ENCODE measurements around the gene UCN.
"Not testable (repeated sequence)": the region's sequence is repeated elsewhere in the genome, so short reads cannot be mapped to it uniquely, and the experiment has no call there.

Gene UCN

DNA sequence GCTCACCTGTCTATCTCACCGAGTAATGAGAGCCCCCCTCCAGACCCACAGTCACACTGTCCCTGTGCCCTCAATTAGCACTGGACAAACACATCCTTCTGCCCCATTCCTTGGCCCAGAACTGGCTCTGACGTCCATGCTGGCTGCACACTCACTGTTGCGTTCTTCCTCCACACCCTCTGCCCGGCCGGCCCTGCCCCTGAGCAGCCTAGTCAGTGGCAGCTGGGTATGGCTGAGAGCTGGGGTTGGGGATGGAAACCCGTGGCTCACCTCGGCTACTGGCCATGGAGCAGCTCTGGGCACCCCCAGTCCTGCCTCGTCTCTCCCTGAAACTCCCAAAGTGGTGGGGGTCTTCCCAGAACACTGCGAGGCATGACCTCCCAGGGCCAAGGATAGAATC, 6.5 kb upstream of the UCN start:
- no peak for DNase-seq (ENCODE audit: low read depth in 2 of 2)

DNA sequence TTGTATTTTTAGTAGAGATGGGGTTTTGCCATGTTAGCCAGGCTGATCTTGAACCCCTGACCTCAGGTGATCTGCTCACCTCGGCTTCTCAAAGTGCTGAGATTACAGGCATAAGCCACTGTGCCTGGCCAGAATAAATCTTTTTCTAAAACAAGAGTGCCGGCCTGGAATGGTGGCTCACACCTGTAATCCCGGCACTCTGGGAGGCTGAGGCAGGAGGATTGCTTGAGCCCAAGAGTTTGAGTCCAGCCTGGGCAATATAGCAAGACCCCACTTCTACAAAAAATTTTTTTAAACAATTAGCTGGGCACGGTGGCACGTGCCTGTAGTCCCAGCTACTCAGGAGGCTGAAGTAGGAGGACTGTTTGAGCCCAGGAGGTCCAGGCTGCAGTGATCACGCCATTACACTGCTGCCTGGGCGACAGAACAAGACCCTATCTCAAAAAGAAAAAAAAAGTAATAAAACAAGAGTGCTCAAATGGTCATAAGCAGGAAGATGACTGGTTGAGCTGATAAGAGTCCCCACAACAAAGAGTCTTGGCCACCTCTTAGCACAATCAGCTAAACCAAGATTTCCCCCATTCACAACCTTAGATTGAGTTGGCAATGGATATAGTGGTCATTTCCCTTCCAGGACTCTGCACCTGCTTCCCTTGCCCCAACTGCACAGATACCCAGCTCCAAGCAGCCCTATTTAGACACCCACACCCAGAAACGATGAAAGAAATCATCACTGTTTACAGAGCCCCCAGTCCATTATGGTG, 5.8 kb upstream of the UCN start:
- no peak for DNase-seq (ENCODE audit: low read depth in 2 of 2)

DNA sequence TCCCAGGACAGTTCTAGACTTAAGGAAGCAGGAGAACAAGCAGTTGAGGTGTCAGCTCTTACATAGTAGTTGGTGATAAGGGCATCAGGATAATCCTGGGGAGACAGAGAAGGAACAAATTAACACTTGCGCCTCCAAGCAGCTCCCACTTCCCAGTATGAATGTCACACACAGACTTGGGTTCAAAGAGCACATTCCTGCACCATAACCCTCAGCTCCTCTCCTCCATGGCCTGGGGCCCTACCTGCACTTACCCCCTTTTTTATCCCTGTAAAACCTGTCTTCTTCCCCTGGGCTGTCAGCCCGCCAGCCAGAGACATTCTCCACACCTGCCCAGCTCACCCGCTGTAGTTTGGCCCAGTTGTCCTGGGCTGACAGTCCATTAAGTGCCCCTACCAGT, 3.9 kb upstream of the UCN start:
- DNase-seq (ENCODE audit: low read depth in 2 of 2) = no peak

DNA sequence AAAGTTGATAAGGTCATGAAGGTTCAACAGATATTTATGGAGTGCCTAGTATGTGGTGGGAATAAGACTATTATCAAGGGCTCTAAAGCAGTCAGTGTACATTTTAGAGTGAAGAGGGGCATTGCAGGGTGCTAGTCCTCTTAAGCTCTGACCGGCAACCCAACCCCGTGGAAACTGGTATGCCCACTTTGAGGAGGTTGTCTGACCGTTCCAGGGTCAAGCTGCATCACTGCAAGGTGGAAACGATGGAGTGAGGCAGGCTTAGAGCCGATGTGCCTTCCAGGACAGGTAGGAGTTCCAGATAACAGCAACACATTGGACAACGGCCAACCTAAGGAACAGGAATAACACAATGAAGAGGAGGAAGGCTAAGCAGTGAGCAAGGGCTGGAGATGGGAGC, 1.4 kb upstream of the UCN start:
- DNase-seq (ENCODE audit: low read depth in 2 of 2) = no peak

DNA sequence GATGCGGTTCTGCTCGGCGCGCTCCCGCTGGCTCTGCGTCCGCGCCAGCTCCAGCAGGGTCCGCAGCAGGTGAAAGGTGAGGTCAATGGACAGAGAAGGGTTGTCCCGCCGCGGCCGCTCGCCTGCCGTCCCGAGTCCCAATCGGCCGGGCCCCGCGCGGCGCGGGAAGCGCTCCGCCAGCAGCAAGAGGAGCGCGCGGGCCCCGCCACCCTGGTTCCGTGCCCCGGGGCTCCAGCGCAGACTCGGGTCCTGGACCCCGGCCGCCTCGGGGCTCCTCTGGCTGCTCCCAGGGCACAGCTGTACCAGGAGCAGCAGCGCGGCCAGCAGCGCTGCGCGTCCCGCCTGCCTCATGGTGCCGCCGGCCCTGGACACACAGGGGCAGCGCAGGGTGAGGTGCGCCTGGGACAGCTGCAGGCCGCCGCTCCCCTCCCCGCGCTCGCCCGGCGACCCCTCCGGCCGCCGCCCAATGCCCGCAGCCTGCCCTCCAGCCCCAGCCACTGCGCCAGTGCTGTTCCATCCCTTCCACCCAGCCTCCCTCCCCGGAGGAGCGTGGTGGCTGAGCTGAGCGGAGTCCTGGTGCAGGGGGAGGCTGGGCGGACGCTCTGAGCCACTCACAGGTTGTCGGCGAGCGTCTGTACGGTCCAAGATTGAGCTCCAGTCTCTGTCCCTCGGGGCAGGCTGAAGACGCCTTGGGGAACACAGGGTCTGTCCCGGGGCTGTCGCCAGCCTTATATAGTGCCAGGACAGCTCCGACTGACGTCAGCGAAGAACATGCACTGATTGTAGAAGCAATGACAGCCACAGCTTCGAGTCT, 493 bp downstream of the UCN start:
- no peak for DNase-seq (ENCODE audit: low read depth in 2 of 2)

DNA sequence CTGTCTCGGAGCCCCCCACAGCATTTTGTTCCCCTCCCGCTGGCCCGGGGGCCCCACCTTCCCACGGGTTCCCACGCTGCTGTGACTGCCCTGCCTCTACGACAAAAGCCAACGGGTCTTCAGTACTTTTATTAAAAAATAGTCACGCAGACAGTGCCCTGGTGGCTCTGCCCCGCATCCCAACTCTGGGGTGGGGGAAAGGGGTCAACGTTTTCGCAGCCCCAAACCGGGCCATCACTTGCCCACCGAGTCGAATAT, 1.0 kb downstream of the UCN start:
- no peak for DNase-seq (ENCODE audit: low read depth in 2 of 2)

DNA sequence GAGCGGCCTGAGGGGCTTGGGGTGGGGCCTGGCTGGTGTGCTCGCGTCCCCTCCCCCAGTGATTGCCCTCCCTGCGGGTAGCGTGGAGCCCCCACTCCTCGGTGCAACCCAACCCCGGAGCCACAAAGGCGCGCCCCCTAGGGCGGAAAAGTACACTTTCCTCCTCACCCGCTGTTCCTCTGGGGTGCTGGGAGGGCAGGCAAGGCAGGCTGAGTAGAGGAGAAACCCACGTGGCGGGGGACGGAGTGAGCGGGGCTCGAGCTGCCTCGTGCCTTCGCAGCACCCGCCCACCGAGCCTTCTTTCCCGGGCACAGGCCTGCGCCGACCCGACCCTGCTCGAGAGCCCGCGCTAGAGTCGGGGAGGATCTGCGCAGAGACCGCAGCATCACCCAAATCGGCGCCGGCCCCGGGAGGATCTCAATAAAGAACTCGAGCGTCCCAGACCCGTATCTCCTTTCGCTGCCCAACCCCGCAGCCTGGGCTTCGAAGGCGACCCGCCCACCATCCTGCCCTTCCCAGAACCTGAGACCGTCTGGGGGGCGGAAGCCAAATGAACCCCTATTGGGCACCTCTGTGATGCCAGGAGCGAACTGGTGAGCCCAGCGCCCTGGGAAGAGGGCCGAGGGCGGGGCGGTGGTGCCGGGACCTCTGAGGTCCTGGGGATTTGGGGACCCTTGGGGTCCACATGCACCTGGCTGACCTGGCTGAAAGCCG, 1.5 kb downstream of the UCN start:
- no peak for DNase-seq (ENCODE audit: low read depth in 2 of 2)

DNA sequence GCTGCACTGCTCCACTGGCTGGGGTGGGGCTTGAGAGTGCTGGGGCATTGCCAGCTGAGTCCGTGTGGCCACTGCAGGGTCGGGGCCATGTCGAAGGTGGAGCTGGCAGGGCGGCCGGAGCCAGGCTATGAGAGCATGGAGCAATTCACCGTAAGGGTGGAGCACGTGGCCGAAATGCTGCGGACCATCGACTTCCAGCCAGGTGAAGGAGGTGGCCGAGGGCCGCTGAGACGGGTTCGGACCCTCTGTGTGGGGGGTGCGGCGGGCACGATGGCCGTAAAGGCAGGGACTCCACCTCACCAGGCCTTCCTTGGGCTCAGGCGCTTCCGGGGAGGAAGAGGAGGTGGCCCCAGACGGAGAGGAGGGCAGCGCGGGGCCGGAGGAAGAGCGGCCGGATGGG, 2.1 kb downstream of the UCN start:
- DNase-seq (ENCODE audit: low read depth in 2 of 2) = no peak

DNA sequence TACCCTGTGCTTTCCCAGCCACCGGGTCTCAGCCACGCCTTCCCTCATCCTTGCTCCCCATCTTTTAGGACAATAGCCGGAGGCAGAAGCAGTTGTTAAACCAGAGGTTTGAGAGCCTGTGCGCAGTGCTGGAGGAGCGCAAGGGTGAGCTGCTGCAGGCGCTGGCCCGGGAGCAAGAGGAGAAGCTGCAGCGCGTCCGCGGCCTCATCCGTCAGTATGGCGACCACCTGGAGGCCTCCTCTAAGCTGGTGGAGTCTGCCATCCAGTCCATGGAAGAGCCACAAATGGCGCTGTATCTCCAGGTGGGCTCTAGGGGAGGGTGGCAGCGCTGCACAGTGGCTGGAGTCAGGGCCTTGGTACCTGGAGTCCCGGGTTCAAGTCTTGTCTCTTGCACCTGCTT, 2.7 kb downstream of the UCN start:
- DNase-seq (ENCODE audit: low read depth in 2 of 2) = no peak

DNA sequence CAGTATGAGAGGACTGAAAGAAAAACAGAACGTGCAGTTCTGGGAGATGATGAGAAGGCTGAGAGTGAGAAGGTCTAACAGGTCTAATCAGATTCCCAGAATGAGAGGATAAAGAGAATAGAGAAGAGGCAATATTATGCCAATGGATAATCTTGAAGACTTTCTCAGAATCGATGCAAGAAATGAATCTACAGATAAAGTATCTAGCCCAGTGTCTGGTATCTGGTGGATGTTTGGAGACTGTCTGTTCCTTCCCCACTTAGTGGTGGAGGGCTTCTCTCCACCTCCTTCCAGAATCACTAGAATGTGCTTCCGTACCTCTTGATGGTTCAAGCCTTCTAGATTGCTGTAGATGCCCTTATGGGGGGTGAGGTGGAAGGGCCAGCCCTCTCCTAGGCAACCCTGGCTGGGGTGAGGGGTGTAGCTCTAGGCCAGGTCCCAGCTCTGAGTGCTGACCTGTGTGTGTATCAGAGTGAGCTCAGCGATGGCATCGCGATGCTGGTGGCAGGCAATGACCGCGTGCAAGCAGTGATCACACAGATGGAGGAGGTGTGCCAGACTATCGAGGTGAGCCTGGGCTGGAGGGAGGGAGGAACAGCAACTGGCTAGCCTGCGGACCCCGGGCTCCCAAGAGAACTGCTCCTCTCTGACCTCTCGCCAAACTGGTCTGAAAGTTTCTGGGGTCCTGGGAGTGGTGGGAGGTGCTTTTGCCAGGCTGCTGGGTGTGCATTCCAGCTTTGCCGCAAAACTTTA, 3.6 kb downstream of the UCN start:
- DNase-seq (ENCODE audit: low read depth in 2 of 2) = no peak

DNA sequence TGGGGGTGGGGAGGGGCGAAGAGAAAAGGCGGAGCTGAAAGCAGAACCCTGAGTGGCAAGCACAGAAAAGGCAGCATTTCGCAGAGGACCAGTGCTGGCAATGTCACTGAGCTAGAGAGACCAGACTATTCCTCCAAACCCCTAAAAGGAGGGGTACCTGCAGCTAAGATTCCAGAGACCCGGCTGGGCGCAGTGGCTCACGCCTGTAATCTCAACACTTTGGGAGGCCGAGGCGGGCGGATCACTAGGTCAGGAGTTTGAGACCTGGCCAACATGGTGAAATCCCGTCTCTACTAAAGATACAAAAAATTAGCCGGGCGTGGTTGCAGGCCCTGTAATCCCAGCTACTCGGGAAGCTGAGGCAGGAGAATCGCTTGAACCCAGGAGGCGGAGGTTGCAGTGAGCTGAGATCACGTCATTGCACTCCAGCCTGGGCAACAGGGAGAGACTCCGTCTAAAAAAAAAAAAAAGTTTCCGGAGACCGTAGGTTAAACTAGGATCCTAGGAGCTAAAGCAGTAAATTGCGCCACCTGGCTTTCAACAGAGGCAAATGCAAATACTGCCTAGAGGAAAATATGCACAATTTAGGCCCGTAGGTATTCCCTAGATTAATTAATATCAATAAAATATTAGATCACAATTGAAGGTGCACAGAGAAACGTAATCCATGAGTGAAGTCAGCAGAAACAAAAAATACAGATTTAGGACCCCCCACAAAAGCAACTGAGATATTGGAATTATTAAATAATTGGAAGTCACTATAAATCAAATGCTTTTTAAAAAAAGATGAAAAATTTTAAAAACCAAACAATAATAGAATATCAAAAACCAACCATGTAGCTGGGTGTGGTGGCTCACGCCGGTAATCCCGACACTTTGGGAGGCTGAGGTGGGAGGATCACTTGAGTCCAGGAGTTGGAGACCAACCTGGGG, 4.9 kb downstream of the UCN start:
- DNase-seq (ENCODE audit: low read depth in 2 of 2) = peak; percentile 32 to 38

DNA sequence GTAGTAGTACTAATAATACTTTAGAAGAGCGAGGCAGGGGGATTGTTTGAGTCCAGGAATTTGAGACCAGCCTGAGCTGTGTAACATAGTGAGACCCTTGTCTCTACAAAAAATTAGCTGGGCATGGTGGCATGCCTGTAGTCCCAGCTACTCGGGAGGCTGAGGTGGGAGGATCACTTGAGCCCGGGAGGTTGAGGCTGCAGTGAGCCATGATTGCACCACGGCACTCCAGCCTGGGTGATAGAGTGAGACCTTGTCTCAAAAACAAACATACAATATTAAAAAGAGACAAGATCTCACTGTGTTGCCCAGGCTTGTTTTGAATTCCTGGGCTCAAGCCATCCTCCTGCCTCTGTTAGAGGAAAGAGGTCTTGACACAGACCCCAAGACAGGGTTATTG, 7.6 kb downstream of the UCN start:
- not testable (repeated sequence) for DNase-seq (ENCODE audit: low read depth in 2 of 2)

DNA sequence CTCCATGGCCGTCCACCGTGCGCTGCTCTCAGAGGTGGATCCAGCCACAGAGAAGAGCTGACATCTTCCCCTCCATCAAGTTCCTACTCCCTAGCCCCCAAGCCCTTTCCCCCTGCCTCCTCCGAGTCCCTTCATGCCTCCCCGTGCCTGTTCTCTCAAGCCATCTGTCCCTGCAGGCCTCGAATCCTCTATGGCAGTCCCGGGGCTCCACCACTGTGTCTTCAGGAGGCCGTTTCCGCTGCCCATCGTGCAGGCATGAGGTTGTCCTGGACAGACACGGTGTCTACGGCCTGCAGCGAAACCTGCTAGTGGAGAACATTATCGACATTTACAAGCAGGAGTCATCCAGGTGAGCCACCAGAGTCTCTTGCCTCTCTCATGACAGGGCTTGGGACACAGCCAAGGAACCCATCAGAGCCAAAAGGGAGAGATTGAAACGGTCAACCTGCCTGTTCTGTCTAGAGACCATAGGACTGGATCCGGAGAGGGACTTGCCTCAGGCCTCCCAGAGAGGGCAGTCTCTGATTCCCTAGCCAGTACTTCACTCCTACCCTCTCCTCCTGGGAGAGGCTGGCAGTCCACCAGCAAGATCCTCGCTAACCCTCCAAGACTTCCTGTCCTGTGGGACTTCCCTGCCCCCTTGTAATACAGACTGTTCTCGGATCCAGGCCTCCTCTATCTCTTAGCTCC, 9.7 kb downstream of the UCN start:
- DNase-seq (ENCODE audit: low read depth in 2 of 2) = no peak

DNA sequence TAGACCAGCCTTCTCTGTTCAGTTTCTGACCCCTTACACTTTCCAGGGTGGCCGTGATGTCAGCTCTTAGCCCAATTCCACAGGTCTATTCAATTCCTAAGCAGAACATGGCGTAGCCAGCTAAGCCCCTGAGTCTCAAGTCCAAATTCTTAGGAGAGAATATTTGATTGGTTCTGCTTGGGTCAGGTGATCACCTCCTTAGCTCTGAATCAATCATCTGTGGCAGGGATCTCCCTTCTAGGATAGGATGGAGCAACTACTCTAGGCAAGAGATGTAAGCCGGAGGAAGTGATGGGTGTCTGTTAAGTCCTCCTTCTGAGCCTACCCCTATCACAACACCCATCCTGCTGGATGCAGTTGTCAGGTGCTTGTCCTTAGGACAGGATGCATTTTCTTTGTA, 11.1 kb downstream of the UCN start:
- no peak for DNase-seq (ENCODE audit: low read depth in 2 of 2)

DNA sequence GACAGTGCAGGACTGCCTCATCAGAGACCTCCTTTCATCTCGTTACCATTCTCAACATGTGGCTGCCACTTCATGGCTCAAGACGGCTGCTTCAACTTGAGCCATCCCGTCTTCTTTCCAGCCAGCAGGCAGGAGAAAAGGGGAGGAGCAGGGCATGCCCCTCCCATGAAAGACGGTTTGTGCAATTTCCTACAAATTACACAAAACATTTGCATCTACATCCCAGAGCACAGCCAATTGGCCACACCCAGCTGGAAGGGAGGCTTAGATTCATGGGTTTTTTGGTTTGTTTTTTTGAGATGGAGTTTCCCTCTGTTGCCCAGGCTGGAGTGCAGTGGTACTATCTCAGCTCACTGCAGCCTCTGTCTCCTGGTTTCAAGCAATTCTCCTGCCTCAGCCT, 11.8 kb downstream of the UCN start:
- DNase-seq (ENCODE audit: low read depth in 2 of 2) = no peak

DNA sequence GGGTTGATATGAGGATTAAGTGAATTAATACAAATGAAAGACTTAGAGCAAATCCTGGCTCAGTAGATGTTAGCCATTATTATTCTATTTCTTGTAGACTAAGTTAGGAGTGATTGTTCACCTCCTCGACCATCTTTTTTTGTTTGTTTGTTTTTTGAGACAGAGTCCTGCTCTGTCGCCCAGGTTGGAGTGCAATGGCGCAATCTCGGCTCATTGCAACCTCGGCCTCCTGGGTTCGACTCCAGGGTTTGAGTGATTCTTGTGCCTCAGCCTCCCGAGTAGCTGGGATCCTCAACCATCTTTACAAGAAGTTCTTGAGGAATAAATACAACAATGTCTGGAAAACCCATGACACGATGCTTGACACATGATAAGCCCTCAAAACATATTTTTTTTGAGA, 13.3 kb downstream of the UCN start:
- no peak for DNase-seq (ENCODE audit: low read depth in 2 of 2)

DNA sequence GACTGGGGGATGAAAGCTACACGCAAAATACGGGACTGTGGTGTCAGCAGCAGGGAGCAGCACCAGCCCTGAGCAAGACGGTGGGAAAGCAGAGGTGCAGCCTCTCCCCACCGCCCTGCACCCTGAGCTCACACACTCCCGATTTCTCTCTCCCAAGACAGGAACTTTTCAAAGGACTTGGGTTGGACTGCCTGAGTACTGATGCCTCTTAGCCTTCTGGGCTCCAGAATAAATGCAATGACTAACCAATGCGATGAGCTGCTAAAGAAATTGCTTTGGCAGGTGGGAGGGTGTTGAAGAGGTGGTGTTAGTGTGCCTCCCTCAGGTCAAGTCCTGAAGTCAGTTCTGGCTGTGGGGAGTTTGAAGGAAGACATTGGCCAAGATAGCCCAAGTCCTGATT, 16.4 kb downstream of the UCN start:
- DNase-seq (ENCODE audit: low read depth in 2 of 2) = no peak

DNA sequence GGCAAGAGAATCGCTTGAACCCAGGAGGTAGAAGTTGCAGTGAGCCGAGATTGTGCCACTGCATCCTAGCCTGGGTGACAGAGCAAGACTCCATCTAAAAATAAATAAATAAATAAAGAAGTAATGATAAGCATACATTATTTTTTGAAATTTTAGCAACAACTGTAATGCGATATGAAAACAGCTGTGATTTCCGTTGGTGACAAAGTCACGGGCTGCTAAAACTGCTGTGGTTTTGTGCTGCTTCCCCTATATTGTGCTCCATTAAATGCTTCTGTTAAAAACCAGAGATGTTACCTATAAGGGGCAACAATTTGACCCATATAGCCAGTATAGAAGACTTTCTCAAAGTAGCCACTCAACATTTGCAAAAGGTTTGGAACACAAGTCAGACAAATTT, 17.7 kb downstream of the UCN start:
- no peak for DNase-seq (ENCODE audit: low read depth in 2 of 2)

DNA sequence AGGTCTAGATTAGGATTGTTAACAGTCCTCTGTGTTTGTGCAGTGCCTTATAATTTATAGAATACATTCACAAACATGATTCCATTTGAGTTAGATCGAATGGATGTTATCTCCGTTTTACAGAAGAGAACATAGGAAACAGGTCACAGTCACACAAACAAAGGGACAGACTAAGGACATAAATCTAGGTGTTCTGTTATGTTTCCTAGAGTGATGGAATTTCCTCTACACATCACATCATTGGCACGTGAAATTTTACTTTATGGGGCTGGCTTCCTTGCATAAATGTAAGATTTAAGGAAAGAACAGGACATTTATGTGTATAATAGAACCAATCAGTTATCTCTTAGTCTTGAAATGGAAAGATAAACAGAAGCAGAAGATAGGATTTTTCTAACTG, 19.6 kb downstream of the UCN start:
- no peak for DNase-seq (ENCODE audit: low read depth in 2 of 2)

DNA sequence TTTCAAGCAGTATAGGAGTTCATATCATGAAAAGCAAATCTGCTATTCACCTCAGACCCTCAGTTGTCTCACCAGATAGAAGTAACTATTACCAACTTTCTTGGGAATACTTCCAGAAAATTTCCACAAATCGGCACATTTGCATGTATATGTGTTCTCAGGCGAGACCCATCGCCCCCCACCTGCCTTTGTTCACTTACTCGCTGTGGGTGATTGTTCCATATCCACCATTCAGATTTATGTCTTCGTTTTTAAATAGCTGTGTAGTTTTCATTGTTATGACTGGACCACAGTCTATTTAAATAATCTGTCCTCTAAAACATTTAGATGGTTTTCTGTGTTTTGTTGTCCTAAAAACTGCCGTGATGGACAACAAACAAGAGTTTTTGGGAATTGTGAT, 22.8 kb downstream of the UCN start:
- DNase-seq (ENCODE audit: low read depth in 2 of 2) = no peak

DNA sequence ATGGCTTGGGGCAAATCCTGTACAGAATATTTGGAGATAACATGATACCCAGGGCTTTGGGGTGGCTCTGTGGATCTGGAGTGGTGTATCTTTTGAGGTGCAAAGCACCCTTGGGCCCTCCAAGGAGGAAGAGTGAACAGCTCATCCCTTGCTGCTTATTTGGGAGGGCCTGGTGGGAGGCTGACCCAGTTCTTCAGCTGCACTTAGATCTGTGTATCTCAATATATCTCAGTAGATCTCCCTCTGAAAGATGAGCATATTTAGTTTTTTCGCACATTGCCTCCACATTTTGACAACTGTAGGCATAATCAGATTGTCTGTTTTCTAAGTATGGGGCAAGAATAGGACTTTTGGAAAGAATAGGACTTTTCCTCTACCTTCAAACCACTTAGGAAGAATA, 23.2 kb downstream of the UCN start:
- no peak for DNase-seq (ENCODE audit: low read depth in 2 of 2)

Data from fibroblast of skin of left quadriceps (primary cell).